Epithelial cell of proximal tubule (primary cell): ENCODE data around the gene GEMIN5. TPM values are rescaled to one million over a fixed set of nuclear protein-coding genes. Genes with fewer than 3 reads are reported as not detected.

Experiments used
- DNase-seq: peaks from one replicate; pipeline ENCODE4 v3.0.0-alpha.2; 2011; ENCODE audit warnings: low read depth
- H3K4me3 ChIP-seq: 2 replicates; pipeline ENCODE4 v1.5.1; 2011; ENCODE audit warnings: low read depth, mild to moderate bottlenecking, low read length
- CTCF ChIP-seq: conservative IDR thresholded peaks from 2 replicates; pipeline ENCODE4 v1.5.1; 2012; ENCODE audit warnings: low read depth, mild to moderate bottlenecking, low read length
- total RNA-seq: library from RNA; depleted of rRNA; stranded (reverse); fragments of >200 nt; gene quantifications from 2 replicates; pipeline ENCODE4 v1.2.3, GENCODE V29; 2015

GEMIN5 gene
- total RNA-seq, 1 donor from 2014 or later, result 13.0 TPM

DNA sequence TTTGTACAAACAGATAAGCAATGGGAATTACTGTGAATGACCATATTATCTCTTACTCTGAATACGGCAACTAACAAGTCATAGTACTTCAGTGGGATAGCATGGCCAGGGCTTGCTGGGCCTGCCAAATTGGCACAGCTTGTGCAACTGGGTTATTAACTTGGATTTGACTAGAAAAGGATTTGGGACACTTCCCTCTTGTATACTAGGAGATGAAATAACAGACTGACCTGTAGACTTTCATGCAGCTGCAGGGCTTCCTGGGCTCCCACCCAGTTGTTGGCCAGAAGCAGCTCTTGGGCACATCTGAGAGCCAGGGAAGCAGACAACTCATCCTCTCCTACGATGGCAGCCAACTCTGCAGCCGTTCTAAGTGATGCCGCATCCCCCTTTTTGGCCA, 39.8 kb downstream of the GEMIN5 start:
- TF ChIP-seq CTCF, result no peak
- H3K4me3 ChIP-seq, result no peak overlapping the region
- DNase-seq, result no peak

GRCh38 chr5:154896562-154897165, 41.3 kb downstream of the GEMIN5 start:
- no peak for TF ChIP-seq CTCF
- H3K4me3 ChIP-seq, result no peak overlapping the region
- no peak for DNase-seq

DNA sequence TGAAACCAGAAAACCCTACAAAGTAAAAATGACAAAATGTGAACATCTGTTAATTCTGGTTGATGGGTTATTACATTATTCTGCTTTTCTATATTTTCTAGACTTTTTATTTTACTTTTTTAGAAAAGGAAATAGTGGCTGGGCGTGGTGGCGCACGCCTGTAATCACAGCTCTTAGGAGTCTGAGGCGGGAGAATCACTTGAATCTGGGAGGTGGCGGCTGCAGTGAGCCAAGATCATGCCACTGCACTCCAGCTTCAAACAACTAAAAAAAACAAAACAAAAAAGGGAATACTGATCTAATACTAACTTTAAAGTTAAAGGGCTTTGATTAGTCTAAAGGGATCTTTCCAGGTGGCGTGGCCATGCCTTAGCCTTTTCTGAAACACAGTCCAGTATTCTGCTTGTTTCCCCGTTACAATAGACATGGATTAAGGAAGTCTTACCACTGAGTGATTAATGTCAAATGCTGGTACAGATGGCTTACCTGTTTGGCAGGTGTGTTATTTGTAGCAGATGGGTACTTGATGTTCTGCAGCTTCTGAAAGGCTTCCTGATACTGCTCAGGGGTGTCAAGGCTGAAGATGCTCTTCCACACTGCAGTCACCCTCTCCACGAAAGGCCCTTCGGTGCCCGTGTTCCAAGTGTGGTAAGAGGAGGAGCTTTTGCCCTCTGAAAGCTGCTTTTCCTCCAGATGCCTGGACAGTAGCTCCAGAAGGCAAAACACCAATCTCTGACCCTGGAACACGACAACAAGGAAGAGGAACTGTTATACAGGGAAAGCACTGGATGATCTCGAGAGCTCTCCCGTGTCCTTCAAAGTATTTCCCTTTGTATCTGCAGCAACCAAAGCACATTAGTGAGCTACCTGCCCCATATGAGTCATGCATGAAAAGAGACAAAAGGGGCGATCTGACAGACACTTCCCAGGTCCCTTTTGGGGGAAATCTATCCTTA, 42.1 kb downstream of the GEMIN5 start:
- no peak for TF ChIP-seq CTCF
- DNase-seq, result no peak
- no peak overlapping the region for H3K4me3 ChIP-seq

DNA sequence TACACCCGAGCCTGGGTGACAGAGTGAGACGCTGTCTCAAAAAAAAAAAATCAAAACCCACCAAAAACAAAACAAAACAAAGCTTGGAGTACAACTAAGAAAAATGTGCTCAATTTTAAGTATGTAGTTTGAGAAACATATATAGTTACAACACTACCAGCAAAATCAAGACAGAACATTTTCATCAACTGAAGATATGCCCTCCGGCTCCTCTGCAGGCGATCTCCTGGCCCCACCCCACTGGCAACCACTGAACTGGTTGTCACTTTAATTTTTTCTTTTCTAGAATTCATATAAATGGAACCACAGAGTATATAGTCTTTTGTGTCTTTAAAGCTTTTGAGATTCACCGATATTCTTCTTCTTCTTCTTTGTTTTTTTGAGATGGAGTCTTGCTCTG, 44.6 kb downstream of the GEMIN5 start:
- DNase-seq, result no peak

DNA sequence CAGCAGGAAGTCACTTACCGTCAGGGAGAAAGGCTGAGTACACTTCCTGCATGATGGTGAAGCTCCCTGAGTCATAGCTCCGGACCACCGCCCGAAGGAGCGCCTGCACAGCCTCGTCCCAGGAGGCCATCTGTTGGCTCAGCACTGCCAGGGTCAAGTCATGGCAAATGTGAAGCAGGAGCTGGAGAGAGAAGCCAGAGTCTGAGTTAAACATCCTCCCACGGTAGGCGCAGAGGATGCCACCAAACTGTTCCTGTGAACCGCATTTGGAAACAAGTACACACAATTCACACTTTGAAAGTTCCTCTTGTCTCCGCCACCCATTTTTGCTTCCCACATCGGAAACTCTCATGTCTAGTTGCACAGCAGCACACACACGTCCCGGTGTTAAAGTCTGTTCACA, 45.6 kb downstream of the GEMIN5 start:
- no peak for DNase-seq
- no peak for TF ChIP-seq CTCF

More for the DNA sequence above, 44.6 kb downstream of the GEMIN5 start:
- no peak for TF ChIP-seq CTCF
- no peak overlapping the region for H3K4me3 ChIP-seq

DNA sequence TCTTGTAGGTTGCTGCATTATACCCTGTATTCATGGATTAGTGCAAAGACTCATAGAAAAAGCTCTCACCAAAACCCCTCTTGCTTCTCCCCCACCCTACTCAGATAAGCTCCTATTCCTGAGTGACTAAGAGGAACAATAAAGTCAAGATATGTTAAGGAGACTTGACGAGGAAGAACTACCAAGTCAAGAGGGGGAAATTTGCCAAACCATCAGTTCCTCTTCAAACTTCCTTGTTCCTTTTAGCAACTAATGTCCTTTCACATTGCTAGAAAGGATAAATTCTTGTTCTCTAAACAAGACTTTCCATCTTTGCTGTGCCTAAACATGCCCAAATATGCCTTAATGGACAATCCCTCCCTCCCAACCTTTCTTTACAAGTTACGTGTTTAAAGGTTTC, 52.6 kb downstream of the GEMIN5 start:
- DNase-seq, result no peak
- no peak for TF ChIP-seq CTCF
- no peak overlapping the region for H3K4me3 ChIP-seq

More for the DNA sequence above, 45.6 kb downstream of the GEMIN5 start:
- H3K4me3 ChIP-seq, result no peak overlapping the region
